ENCODE data around the gene GYG2.

Gene GYG2

DNA sequence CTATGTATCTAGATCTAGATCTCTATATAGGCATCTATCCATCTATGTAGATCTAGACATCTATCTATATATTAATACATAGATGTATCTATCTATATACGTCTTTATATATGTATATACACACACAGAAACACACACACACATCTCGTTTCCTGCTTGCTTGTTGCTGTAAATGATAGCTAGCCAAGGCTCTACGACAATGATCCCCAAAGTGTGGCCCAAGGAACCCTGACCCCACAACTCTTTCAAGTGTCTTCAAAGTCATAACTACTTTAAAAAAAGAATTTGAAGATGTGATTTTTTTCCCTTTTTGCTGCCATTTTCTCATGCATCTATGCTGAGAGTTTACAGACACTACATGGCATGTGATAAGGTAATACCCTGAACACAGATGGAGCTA is 28.8 kb downstream of the GYG2 start (continued):
- TF ChIP-seq ZNF391 (tag by site-specific recombination; IDR thresholded peaks at IDR 0.05; ENCODE audit: borderline replicate concordance, low read depth) = no peak
- TF ChIP-seq HOXC10 (CRISPR knock-in tag; IDR thresholded peaks at IDR 0.05) = no peak
- TF ChIP-seq ZFP69B (tag by site-specific recombination; IDR thresholded peaks at IDR 0.05) = no peak
- TF ChIP-seq GLIS2 (tag by site-specific recombination; IDR thresholded peaks at IDR 0.05) = no peak
- no peak for TF ChIP-seq ZFP37 (tag by site-specific recombination; IDR thresholded peaks at IDR 0.05)

DNA sequence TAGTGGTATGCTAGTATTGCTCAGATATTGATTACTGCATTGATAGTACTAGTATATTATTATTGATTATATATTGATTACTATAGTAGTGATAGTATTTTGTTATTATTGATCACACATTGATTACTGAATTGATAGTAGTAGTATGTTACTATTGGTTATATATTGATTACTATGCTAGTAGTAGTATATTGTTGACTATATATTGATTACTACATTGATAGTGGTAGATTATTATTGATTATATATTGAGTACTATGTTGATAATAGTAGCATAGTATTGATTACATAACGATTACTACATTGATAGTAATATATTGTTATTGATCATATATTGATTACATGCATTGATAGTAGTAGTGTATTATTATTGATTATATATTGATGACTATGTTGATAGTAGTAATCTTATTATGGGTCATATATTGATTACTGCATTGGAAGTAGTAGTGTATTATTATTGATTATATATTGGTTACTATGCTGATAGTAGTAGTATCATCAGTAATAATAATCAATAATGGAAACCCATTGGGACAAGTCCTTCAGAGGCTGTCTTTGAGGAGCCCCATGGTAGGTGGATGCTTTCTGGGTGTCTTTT is 30.6 kb downstream of the GYG2 start:
- H3K27ac ChIP-seq (ENCODE audit: extremely low read depth, low read depth, low read length) = no peak overlapping the region
- POLR2A ChIA-PET = no interaction called here

DNA sequence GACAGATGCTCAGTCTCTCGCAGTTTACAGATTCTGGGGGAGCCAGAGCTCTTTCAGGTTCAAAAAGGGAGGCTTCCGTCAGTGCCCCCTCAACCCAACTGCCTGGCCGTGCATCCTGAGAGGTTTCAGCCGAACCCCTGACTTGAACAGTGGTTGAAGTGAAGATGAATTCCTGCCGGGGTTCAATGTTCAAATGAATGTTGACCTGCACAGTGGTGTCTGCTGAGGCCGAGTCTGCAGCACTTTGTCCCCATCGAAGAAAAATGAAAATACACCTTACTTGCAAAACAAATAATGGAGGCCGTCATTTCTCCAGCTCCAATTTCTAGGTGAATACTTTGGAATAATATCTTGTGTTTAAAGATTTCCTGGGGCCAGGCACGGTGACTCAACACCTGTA is 33.7 kb downstream of the GYG2 start:
- Histone ChIP-seq H3K36me3 (ENCODE audit: control insufficient read depth in 2 of 2, insufficient read depth in 1 of 2, low read length in 2 of 2) (peaks cover 0 to 56% of the 10 kb centered on the region in 2 experiments; a peak in 1 of 3 replicates), H3K9me3 (ENCODE audit: control insufficient read depth, insufficient read depth, low read depth, low read length) (no peaks in the 10 kb centered on the region), H3K4me1 (ENCODE audit: control insufficient read depth, insufficient read depth, low read length) (no peaks in the 10 kb centered on the region), H3K4me3 (ENCODE audit: low read depth, low read length) (no peak overlapping the region), H3K27ac (ENCODE audit: extremely low read depth, low read depth, low read length) (no peak overlapping the region)
- ChIA-PET POLR2A (no interaction called here), CTCF (no interaction called here)
- no peak for TF ChIP-seq ZBTB1 (tag by site-specific recombination; IDR thresholded peaks at IDR 0.05)
- TF ChIP-seq ZNF707 (tag by site-specific recombination; IDR thresholded peaks at IDR 0.05) = no peak
- no peak for TF ChIP-seq ZNF660 (tag by site-specific recombination; IDR thresholded peaks at IDR 0.05)
- no peak for TF ChIP-seq ZNF350 (tag by site-specific recombination; IDR thresholded peaks at IDR 0.05)
- no peak for TF ChIP-seq ZNF121 (tag by site-specific recombination; IDR thresholded peaks at IDR 0.05)
- no peak for TF ChIP-seq ZNF366 (tag by site-specific recombination; conservative IDR thresholded peaks at IDR 0.05)
- TF ChIP-seq, protein P1, sequence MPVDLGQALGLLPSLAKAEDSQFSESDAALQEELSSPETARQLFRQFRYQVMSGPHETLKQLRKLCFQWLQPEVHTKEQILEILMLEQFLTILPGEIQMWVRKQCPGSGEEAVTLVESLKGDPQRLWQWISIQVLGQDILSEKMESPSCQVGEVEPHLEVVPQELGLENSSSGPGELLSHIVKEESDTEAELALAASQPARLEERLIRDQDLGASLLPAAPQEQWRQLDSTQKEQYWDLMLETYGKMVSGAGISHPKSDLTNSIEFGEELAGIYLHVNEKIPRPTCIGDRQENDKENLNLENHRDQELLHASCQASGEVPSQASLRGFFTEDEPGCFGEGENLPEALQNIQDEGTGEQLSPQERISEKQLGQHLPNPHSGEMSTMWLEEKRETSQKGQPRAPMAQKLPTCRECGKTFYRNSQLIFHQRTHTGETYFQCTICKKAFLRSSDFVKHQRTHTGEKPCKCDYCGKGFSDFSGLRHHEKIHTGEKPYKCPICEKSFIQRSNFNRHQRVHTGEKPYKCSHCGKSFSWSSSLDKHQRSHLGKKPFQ (tag by site-specific recombination; IDR thresholded peaks at IDR 0.05) = no peak
- TF ChIP-seq ZNF280C (tag by site-specific recombination; IDR thresholded peaks at IDR 0.05) = no peak
- TF ChIP-seq KLF7 (tag by site-specific recombination; IDR thresholded peaks at IDR 0.05; ENCODE audit: borderline replicate concordance) = no peak
- TF ChIP-seq YY2 (tag by site-specific recombination; IDR thresholded peaks at IDR 0.05) = no peak
- TF ChIP-seq, protein P2, sequence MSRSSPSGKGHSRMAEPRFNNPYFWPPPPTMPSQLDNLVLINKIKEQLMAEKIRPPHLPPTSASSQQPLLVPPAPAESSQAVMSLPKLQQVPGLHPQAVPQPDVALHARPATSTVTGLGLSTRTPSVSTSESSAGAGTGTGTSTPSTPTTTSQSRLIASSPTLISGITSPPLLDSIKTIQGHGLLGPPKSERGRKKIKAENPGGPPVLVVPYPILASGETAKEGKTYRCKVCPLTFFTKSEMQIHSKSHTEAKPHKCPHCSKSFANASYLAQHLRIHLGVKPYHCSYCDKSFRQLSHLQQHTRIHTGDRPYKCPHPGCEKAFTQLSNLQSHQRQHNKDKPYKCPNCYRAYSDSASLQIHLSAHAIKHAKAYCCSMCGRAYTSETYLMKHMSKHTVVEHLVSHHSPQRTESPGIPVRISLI (tag by site-specific recombination; IDR thresholded peaks at IDR 0.05) = no peak
- no peak for TF ChIP-seq EGR2 (tag by site-specific recombination; IDR thresholded peaks at IDR 0.05; ENCODE audit: low read depth)
- no peak for TF ChIP-seq ZSCAN23 (tag by site-specific recombination; IDR thresholded peaks at IDR 0.05)
- no peak for TF ChIP-seq ZBTB26 (tag by site-specific recombination; optimal IDR thresholded peaks at IDR 0.05)
- TF ChIP-seq, protein P3, sequence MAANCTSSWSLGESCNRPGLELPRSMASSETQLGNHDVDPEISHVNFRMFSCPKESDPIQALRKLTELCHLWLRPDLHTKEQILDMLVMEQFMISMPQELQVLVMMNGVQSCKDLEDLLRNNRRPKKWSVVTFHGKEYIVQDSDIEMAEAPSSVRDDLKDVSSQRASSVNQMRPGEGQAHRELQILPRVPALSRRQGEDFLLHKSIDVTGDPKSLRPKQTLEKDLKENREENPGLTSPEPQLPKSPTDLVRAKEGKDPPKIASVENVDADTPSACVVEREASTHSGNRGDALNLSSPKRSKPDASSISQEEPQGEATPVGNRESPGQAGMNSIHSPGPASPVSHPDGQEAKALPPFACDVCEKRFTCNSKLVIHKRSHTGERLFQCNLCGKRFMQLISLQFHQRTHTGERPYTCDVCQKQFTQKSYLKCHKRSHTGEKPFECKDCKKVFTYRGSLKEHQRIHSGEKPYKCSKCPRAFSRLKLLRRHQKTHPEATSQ (tag by site-specific recombination; IDR thresholded peaks at IDR 0.05) = no peak
- TF ChIP-seq ZNF274 (IDR thresholded peaks at IDR 0.05; ENCODE audit: low read length) = no peak
- no peak for TF ChIP-seq ZNF274 (tag by site-specific recombination; IDR thresholded peaks at IDR 0.05; ENCODE audit: borderline replicate concordance)
- TF ChIP-seq ZNF404 (tag by site-specific recombination; IDR thresholded peaks at IDR 0.05) = no peak

More for the DNA sequence above, 30.6 kb downstream of the GYG2 start:
- Histone ChIP-seq H3K4me3 (ENCODE audit: low read depth, low read length) (no peak overlapping the region), H3K36me3 (ENCODE audit: control insufficient read depth in 2 of 2, insufficient read depth in 1 of 2, low read length in 2 of 2) (peaks cover 0 to 57% of the 10 kb centered on the region in 2 experiments; a peak in 1 of 3 replicates), H3K4me1 (ENCODE audit: control insufficient read depth, insufficient read depth, low read length) (no peaks in the 10 kb centered on the region), H3K9me3 (ENCODE audit: control insufficient read depth, insufficient read depth, low read depth, low read length) (no peaks in the 10 kb centered on the region)
- TF ChIP-seq GLI4 (tag by site-specific recombination; IDR thresholded peaks at IDR 0.05) = no peak
- 0 out of 2 replicates have a peak, but pooled peaks have one; percentile 20 for TF ChIP-seq ATF2 (tag by site-specific recombination; IDR thresholded peaks at IDR 0.05; ENCODE audit: low read depth)
- CTCF ChIA-PET = no interaction called here

Measured in HEK293 (cell line).